HG03108 (cell line): ENCODE data around the gene S100A11.
"Not testable (repeated sequence)": the region's sequence is repeated elsewhere in the genome, so short reads cannot be mapped to it uniquely, and the experiment has no call there.

Experiments used
- ATAC-seq: cut with Tn5 transposase; IDR thresholded peaks from one replicate; pipeline ENCODE4 v1.9.1; 2021; ENCODE audit warnings: moderate library complexity; ENCODE audit not compliant: unreplicated experiment

S100A11 gene

GRCh38 chr1:152036267-152037216 lies at the start of gene S100A11:
Gene S100A11 (minus strand): TSS chr1:152037004. CDS start chr1:152036915, 89 bp downstream.
- ATAC-seq = no peak

- ATAC-seq = no peak
These were observed 48.0 kb upstream of the S100A11 start for GRCh38 chr1:152084853-152085252.

GRCh38 chr1:152081026-152081425 lies 44.2 kb upstream of the S100A11 start:
- not testable (repeated sequence) for ATAC-seq

GRCh38 chr1:152080494-152080893 lies 43.7 kb upstream of the S100A11 start:
- not testable (repeated sequence) for ATAC-seq

- no peak for ATAC-seq
These were observed 42.1 kb upstream of the S100A11 start for GRCh38 chr1:152078831-152079441.

GRCh38 chr1:152072311-152072710 lies 35.5 kb upstream of the S100A11 start:
- no peak for ATAC-seq

- ATAC-seq = no peak
These were observed 34.3 kb upstream of the S100A11 start for GRCh38 chr1:152071123-152071522.

GRCh38 chr1:152067929-152068328 lies 31.1 kb upstream of the S100A11 start:
- no peak for ATAC-seq

- ATAC-seq = no peak
These were observed 30.3 kb upstream of the S100A11 start for GRCh38 chr1:152067150-152067549.

GRCh38 chr1:152061952-152062351 lies 25.1 kb upstream of the S100A11 start:
- ATAC-seq = no peak

- no peak for ATAC-seq
These were observed 16.6 kb upstream of the S100A11 start for GRCh38 chr1:152053375-152053774.

- no peak for ATAC-seq
These were observed 15.8 kb upstream of the S100A11 start for GRCh38 chr1:152052606-152053005.

GRCh38 chr1:152050886-152051675 lies 14.3 kb upstream of the S100A11 start:
- no peak for ATAC-seq

- no peak for ATAC-seq
These were observed 12.7 kb upstream of the S100A11 start for GRCh38 chr1:152049291-152050083.

- peak; percentile 24 for ATAC-seq
These were observed 11.7 kb upstream of the S100A11 start for GRCh38 chr1:152048416-152049009.

- ATAC-seq = peak; percentile 92
These were observed 11.1 kb upstream of the S100A11 start for GRCh38 chr1:152047730-152048415.

GRCh38 chr1:152047413-152047729 lies 10.6 kb upstream of the S100A11 start:
- no peak for ATAC-seq

GRCh38 chr1:152044386-152044785 lies 7.6 kb upstream of the S100A11 start:
- ATAC-seq = no peak

- ATAC-seq = no peak
These were observed 7.1 kb upstream of the S100A11 start for GRCh38 chr1:152043870-152044269.

- ATAC-seq = no peak
These were observed 5.2 kb upstream of the S100A11 start for GRCh38 chr1:152042030-152042429.
